HepG2 (cell line): ENCODE measurements around the gene CDC34. TPM values are rescaled to one million over a fixed set of nuclear protein-coding genes. Genes with fewer than 3 reads are reported as not detected.
A peak's percentile ranks its signal among the peaks of the same experiment; 100 is the strongest.

Experiments
- ATF7 ChIP-seq, 2 experiments: fragments of 450-650 bp in 1 of 2; sonication (generic) in 1 of 2; formaldehyde crosslinking in 1 of 2; IDR thresholded peaks; 2 replicates each; pipeline versions ENCODE4 v1.4.0 to v1.6.1; 2016 to 2020; ENCODE audit warnings: antibody characterized with exemption in 1 of 2, mild to moderate bottlenecking in 1 of 2, missing genetic modification reagents in 1 of 2
- CC2D1A ChIP-seq: sonication (generic); formaldehyde crosslinking; IDR thresholded peaks from 2 replicates; pipeline ENCODE4 v1.8.1; 2023; ENCODE audit warnings: mild to moderate bottlenecking, missing genetic modification reagents
- FLYWCH1 ChIP-seq: sonication (generic); formaldehyde crosslinking; IDR thresholded peaks from 2 replicates; pipeline ENCODE4 v1.8.1; 2023; ENCODE audit warnings: mild to moderate bottlenecking, missing genetic modification reagents
- GLI4 ChIP-seq: sonication (generic); formaldehyde crosslinking; IDR thresholded peaks from 2 replicates; pipeline ENCODE4 v1.5.1; 2020; ENCODE audit warnings: missing genetic modification reagents, mild to moderate bottlenecking, moderate library complexity, borderline replicate concordance
- KAT2B ChIP-seq: fragments of 150-350 bp; IDR thresholded peaks from 2 replicates; pipeline ENCODE4 v1.6.1; 2014; ENCODE audit warnings: low read depth, low read length, borderline replicate concordance
- KAT7 ChIP-seq: IDR thresholded peaks from 2 replicates; pipeline ENCODE4 v1.6.1; 2018; ENCODE audit warnings: borderline replicate concordance, missing compliant biosample characterization
- LCORL ChIP-seq, 2 experiments: fragments of 450-650 bp in 1 of 2; sonication (generic) in 1 of 2; formaldehyde crosslinking in 1 of 2; IDR thresholded peaks; 2 replicates each; pipeline versions ENCODE4 v1.5.0 to v1.6.1; 2017 to 2020; ENCODE audit warnings: antibody characterized with exemption in 1 of 2, missing genetic modification reagents in 1 of 2
- MED13 ChIP-seq: sonication (generic); formaldehyde crosslinking; IDR thresholded peaks from 2 replicates; pipeline ENCODE4 v1.5.0; 2020; ENCODE audit warnings: missing genetic modification reagents
- MEIS2 ChIP-seq: sonication (generic); formaldehyde crosslinking; IDR thresholded peaks from 2 replicates; pipeline ENCODE4 v1.9.0; 2021; ENCODE audit warnings: mild to moderate bottlenecking, missing genetic modification reagents
- MXD3 ChIP-seq: IDR thresholded peaks from 2 replicates; pipeline ENCODE4 v1.6.1; 2016; ENCODE audit warnings: mild to moderate bottlenecking, missing biosample characterization, missing genetic modification reagents
- NCOA5 ChIP-seq: sonication (generic); formaldehyde crosslinking; IDR thresholded peaks from 2 replicates; pipeline ENCODE4 v1.4.0; 2020; ENCODE audit warnings: missing genetic modification reagents
- RFXAP ChIP-seq: sonication (generic); formaldehyde crosslinking; IDR thresholded peaks from 2 replicates; pipeline ENCODE4 v1.4.0; 2020; ENCODE audit warnings: missing genetic modification reagents, borderline replicate concordance
- RXRA ChIP-seq: sonication (generic); formaldehyde crosslinking; IDR thresholded peaks from 2 replicates; pipeline ENCODE4 v1.5.1; 2020; ENCODE audit warnings: missing genetic modification reagents
- TBP ChIP-seq: sonication (generic); formaldehyde crosslinking; IDR thresholded peaks from 2 replicates; pipeline ENCODE4 v1.5.0; 2020; ENCODE audit warnings: missing genetic modification reagents
- TBX3 ChIP-seq: fragments of 450-650 bp; IDR thresholded peaks from 2 replicates; pipeline ENCODE4 v1.6.1; 2017; ENCODE audit warnings: antibody characterized with exemption, mild to moderate bottlenecking, inconsistent platforms, borderline replicate concordance
- TOE1 ChIP-seq: sonication (generic); formaldehyde crosslinking; IDR thresholded peaks from 2 replicates; pipeline ENCODE4 v1.4.0; 2020; ENCODE audit warnings: mild to moderate bottlenecking, missing genetic modification reagents
- TOPORS ChIP-seq: sonication (generic); formaldehyde crosslinking; IDR thresholded peaks from 2 replicates; pipeline ENCODE4 v1.8.0; 2023; ENCODE audit warnings: mild to moderate bottlenecking, missing genetic modification reagents
- ZBTB7B ChIP-seq: sonication (generic); formaldehyde crosslinking; IDR thresholded peaks from 2 replicates; pipeline ENCODE4 v1.4.0; 2020; ENCODE audit warnings: missing genetic modification reagents
- ZNF274 ChIP-seq: sonication (generic); formaldehyde crosslinking; IDR thresholded peaks from 2 replicates; pipeline ENCODE4 v1.5.1; 2020; ENCODE audit warnings: mild to moderate bottlenecking, missing genetic modification reagents
- ZNF503 ChIP-seq: sonication (generic); formaldehyde crosslinking; IDR thresholded peaks from 2 replicates; pipeline ENCODE4 v1.4.0; 2020; ENCODE audit warnings: missing genetic modification reagents
- ZNF567 ChIP-seq: sonication (generic); formaldehyde crosslinking; IDR thresholded peaks from 2 replicates; pipeline ENCODE4 v1.8.1; 2023; ENCODE audit warnings: mild to moderate bottlenecking, missing genetic modification reagents, borderline replicate concordance
- ZNF580 ChIP-seq: IDR thresholded peaks from 2 replicates; pipeline ENCODE4 v1.6.1; 2016; ENCODE audit warnings: low read depth, borderline replicate concordance
- ZNF720 ChIP-seq: sonication (generic); formaldehyde crosslinking; IDR thresholded peaks from 2 replicates; pipeline ENCODE4 v1.4.0; 2020; ENCODE audit warnings: missing genetic modification reagents
- ZNF775 ChIP-seq: sonication (generic); formaldehyde crosslinking; IDR thresholded peaks from 2 replicates; pipeline ENCODE4 v1.4.0; 2020; ENCODE audit warnings: missing genetic modification reagents, mild to moderate bottlenecking, moderate library complexity, borderline replicate concordance
- polyA plus RNA-seq, 8 experiments: library from polyadenylated mRNA; depleted of rRNA in 3 of 8; stranded (reverse) in 7 of 8; unstranded in 1 of 8; fragments of >200 nt; fragmentation: Illumina TruSeq in 4 of 8; extraction: Trizol in 4 of 8; gene quantifications; 2 replicates each; pipeline versions ENCODE4 v1.2.1 to v1.2.3, GENCODE V29; 2011 to 2016; ENCODE audit warnings: low read depth in 4 of 8, missing spikeins in 1 of 8, mixed read lengths in 1 of 8; ENCODE audit not compliant: insufficient read depth in 1 of 8
- total RNA-seq, 5 experiments: library from RNA; depleted of rRNA; stranded (reverse); fragments of >200 nt; fragmentation: Illumina TruSeq; extraction: Trizol; gene quantifications; 2 replicates each; pipeline ENCODE4 v1.2.3, GENCODE V29; 2016; ENCODE audit warnings: low read depth in 1 of 5
- TF ChIP-seq, protein P1 (sequence below): sonication (generic); formaldehyde crosslinking; conservative IDR thresholded peaks from 2 replicates; pipeline ENCODE4 v1.4.0; 2020; ENCODE audit warnings: missing genetic modification reagents
- TF ChIP-seq, protein P2 (sequence below): sonication (generic); formaldehyde crosslinking; IDR thresholded peaks from 2 replicates; pipeline ENCODE4 v1.4.0; 2020; ENCODE audit warnings: missing genetic modification reagents, mild to moderate bottlenecking, borderline replicate concordance

The CDC34 gene
- total and polyA plus RNA-seq, 2 of the 13 experiments (the other 11 are each of a cell fraction or from before 2014, with no cell fraction given): 138 to 150 TPM

- peak; percentile 52; the same call in 1 of the 2 replicates for TF ChIP-seq ZNF503 (CRISPR knock-in tag)
- no peak for TF ChIP-seq TBP (CRISPR knock-in tag)
- no peak for TF ChIP-seq ZNF567
- no peak for TF ChIP-seq ZNF580 (CRISPR knock-in tag)
- no peak for TF ChIP-seq ZNF775 (CRISPR knock-in tag)
- no peak for TF ChIP-seq ATF7 (IDR thresholded peaks at IDR 0.05)
- no peak for TF ChIP-seq ATF7 (CRISPR knock-in tag; IDR thresholded peaks at IDR 0.05)
- TF ChIP-seq, protein P1, sequence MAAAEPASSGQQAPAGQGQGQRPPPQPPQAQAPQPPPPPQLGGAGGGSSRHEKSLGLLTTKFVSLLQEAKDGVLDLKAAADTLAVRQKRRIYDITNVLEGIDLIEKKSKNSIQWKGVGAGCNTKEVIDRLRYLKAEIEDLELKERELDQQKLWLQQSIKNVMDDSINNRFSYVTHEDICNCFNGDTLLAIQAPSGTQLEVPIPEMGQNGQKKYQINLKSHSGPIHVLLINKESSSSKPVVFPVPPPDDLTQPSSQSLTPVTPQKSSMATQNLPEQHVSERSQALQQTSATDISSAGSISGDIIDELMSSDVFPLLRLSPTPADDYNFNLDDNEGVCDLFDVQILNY (CRISPR knock-in tag): peak; percentile 75; the same call in 1 of the 2 replicates
- no peak for TF ChIP-seq TOE1 (CRISPR knock-in tag)
- TF ChIP-seq ZBTB7B (CRISPR knock-in tag): peak; percentile 67
- peak; percentile 49; the same call in 1 of the 2 replicates for TF ChIP-seq FLYWCH1 (CRISPR knock-in tag)
- TF ChIP-seq, protein P2, sequence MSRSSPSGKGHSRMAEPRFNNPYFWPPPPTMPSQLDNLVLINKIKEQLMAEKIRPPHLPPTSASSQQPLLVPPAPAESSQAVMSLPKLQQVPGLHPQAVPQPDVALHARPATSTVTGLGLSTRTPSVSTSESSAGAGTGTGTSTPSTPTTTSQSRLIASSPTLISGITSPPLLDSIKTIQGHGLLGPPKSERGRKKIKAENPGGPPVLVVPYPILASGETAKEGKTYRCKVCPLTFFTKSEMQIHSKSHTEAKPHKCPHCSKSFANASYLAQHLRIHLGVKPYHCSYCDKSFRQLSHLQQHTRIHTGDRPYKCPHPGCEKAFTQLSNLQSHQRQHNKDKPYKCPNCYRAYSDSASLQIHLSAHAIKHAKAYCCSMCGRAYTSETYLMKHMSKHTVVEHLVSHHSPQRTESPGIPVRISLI: 0 out of 2 replicates have a peak, but pooled peaks have one; percentile 17
- peak; percentile 47; the same call in 1 of the 2 replicates for TF ChIP-seq RXRA (CRISPR knock-in tag)
- TF ChIP-seq NCOA5 (CRISPR knock-in tag): no peak
- no peak for TF ChIP-seq MED13 (CRISPR knock-in tag)
- no peak for TF ChIP-seq LCORL (IDR thresholded peaks at IDR 0.05)
- no peak for TF ChIP-seq LCORL (CRISPR knock-in tag; IDR thresholded peaks at IDR 0.05)
- no peak for TF ChIP-seq TOPORS (CRISPR knock-in tag)
- 0 out of 2 replicates have a peak, but pooled peaks have one; percentile 58 for TF ChIP-seq MXD3 (CRISPR knock-in tag)
- TF ChIP-seq ZNF274: 0 out of 2 replicates have a peak, but pooled peaks have one; percentile 45
- no peak for TF ChIP-seq KAT2B
- TF ChIP-seq RFXAP: 0 out of 2 replicates have a peak, but pooled peaks have one; percentile 45
- no peak for TF ChIP-seq KAT7
- no peak; the same call in 1 of the 2 replicates for TF ChIP-seq GLI4 (CRISPR knock-in tag)
- peak; percentile 47; the same call in 1 of the 2 replicates for TF ChIP-seq MEIS2 (CRISPR knock-in tag)
- 0 out of 2 replicates have a peak, but pooled peaks have one; percentile 19 for TF ChIP-seq CC2D1A (CRISPR knock-in tag)
- no peak for TF ChIP-seq ZNF720 (CRISPR knock-in tag)
- TF ChIP-seq TBX3: no peak
Measured at GRCh38 chr19:570937-571565, 39.5 kb downstream of the CDC34 start (continued).
